IMR-90 (cell line): ENCODE data around the gene CTIF.

Experiments
- CEBPB ChIP-seq: IDR thresholded peaks from 2 replicates; pipeline ENCODE4 v1.6.1; 2012; ENCODE audit warnings: low read depth, low read length, improper control_type of control experiment
- POLR2A ChIP-seq: IDR thresholded peaks from 2 replicates; pipeline ENCODE4 v1.6.1; 2012; ENCODE audit warnings: mild to moderate bottlenecking, low read depth, low read length
- TF ChIP-seq, protein P1 (sequence below): conservative IDR thresholded peaks from 2 replicates; pipeline ENCODE4 v1.5.1; 2012; ENCODE audit warnings: mild to moderate bottlenecking, low read depth, low read length, improper control_type of control experiment

DNA sequence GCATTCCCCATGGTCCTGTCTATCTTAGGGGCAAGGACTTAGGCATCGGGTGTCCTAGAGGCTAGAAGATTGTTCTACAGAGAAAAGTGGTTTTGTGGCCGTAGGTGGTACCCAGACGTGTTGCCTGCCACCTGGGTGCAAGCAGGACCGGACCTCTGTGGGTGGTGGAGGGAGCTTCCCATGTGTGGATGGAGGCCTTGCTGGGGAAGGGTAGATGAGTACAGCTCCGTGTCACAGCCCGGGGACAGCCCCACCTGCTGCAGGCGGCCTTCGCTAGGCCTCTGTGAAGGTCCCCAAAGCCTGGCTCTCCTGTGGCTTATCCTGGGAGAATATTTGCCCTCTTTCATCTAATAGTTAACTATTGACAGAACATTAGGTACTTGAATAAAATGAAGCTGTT is 25.3 kb downstream of the CTIF start:
- TF ChIP-seq CEBPB (no peak), POLR2A (no peak)
- TF ChIP-seq, protein P1, sequence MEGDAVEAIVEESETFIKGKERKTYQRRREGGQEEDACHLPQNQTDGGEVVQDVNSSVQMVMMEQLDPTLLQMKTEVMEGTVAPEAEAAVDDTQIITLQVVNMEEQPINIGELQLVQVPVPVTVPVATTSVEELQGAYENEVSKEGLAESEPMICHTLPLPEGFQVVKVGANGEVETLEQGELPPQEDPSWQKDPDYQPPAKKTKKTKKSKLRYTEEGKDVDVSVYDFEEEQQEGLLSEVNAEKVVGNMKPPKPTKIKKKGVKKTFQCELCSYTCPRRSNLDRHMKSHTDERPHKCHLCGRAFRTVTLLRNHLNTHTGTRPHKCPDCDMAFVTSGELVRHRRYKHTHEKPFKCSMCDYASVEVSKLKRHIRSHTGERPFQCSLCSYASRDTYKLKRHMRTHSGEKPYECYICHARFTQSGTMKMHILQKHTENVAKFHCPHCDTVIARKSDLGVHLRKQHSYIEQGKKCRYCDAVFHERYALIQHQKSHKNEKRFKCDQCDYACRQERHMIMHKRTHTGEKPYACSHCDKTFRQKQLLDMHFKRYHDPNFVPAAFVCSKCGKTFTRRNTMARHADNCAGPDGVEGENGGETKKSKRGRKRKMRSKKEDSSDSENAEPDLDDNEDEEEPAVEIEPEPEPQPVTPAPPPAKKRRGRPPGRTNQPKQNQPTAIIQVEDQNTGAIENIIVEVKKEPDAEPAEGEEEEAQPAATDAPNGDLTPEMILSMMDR = no peak
